Measurements from ENCODE around the gene SMG9.
A peak's percentile ranks its signal among the peaks of the same experiment; 100 is the strongest.

- TF ChIP-seq CTCF (IDR thresholded peaks at IDR 0.05) (peak; percentile 90 to 98 (median 94)), POLR2A (IDR thresholded peaks at IDR 0.05) (no peak)
Measured at GRCh38 chr19:43784981-43785808, 30.4 kb upstream of the SMG9 start.

All from breast epithelium (tissue), 3 donors.